HL-60 (cell line): ENCODE results near the gene KBTBD12.

Experiments used
- CTCF ChIP-seq: IDR thresholded peaks from one replicate; pipeline ENCODE4 v1.5.1; 2011; ENCODE audit warnings: low read length, control low read depth, inconsistent platforms; ENCODE audit not compliant: insufficient read depth
- GABPA ChIP-seq: IDR thresholded peaks from 2 replicates; pipeline ENCODE4 v1.6.1; 2012; ENCODE audit warnings: low read depth
- POLR2AphosphoS5 ChIP-seq: IDR thresholded peaks from 2 replicates; pipeline ENCODE4 v1.6.1; 2012; ENCODE audit warnings: low read depth
- REST ChIP-seq: IDR thresholded peaks from 2 replicates; pipeline ENCODE4 v1.6.1; 2012; ENCODE audit warnings: low read depth; ENCODE audit not compliant: insufficient replicate concordance
- SPI1 ChIP-seq: IDR thresholded peaks from 2 replicates; pipeline ENCODE4 v1.6.1; 2012; ENCODE audit warnings: low read depth, mild to moderate bottlenecking, borderline replicate concordance

GRCh38 chr3:127888564-127889107, 26.4 kb upstream of the KBTBD12 start:
- TF ChIP-seq CTCF (no peak), POLR2AphosphoS5 (no peak), REST (no peak), GABPA (no peak), SPI1 (no peak)
